Activated CD8-positive, alpha-beta memory T cell treated with anti-CD3 and anti-CD28 coated beads, Interleukin-2, amount 50 U/mL, for 4 hours (primary cell): Measurements from ENCODE around the gene EBLN2.

Experiments used
- DNase-seq: peaks from one replicate; pipeline ENCODE4 v3.0.0-alpha.2; 2020

Gene EBLN2

DNA sequence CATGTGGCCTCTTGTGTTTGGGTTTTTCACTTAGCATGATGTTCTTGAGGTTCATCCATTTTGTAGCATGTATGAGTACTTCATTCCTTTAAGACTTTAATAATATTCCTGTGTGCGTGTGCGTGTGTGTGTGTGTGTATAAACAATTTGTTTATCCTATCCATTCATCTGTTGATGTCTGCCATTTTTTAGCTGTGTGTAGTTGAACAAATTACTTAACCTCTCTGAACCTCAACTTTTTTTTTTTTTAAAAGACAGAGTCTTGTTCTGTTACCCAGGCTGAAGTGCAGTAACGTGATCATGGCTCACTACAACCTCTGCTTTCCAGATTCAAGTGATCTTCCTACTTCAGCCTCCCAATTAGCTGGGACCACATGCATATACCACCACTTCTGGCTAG, 47.3 kb downstream of the EBLN2 start:
- DNase-seq, result no peak

DNA sequence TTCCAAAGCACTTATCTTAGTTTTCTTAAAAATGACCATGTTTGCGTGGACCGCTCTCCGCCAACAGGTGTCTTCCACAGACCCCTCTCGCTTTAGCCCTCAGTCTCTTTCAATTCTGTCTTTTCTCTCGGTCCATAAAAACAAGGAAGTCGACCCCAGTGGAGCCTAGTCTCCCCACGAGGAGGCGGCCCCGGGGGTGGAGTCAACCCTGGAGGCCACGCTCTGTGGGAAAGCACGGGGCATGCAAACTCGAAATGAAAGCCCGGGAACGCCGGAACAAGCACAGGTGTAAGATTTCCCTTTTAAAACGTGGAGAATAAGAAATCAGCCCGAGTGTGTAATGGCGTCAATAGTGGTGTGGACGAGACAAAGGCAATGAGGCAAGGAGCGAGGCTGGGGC, 49.1 kb downstream of the EBLN2 start:
- DNase-seq, result no peak
